ENCODE results near the gene GNG7.
"Not testable (repeated sequence)": the region's sequence is repeated elsewhere in the genome, so short reads cannot be mapped to it uniquely, and the experiment has no call there.

Gene GNG7

DNA sequence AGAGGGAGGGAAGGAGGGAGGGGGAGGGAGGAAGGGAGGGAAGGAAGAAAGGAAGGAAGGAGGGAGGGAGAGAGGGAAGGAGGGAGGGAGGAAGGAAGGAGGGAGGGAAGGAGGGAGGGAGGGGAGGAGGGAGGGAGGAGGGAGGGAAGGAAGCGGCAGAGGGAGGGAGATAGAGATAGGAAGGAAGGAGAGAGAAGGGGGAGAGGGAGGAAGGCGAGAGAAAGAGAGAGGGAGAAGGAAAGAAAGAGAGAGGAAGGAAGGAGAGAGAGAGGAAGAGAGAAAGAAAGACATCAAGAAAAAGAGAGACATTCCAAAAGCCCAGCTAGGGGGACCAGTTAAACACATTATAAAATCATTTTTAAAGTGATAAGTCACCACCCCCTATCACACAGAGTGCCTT is 62.5 kb downstream of the GNG7 start:
- DNase-seq: no peak

DNA sequence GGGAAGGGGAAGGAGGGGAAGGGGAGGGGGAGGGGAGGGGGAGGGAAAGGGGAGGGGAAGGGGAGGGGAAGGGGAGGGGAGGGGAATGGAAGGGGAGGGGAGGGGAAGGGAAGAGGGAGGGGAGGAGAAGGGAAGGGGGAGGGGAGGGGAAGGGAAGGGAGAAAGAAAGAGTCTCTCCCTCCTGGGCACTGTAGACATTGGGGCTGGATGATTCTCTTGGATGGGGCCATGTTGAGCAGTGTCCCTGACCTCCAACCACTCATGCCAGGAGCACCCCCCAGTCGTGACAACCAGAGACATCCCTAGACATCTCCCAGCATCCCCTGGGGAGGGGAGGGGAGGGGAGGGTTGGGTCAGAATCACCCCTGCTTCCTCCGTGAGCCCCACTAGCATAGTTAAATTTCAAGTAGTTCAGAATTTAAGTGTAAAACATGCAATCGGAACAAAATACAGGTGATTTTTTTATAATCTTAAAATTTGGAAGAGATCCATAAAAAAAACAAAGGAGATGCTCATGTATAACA is 64.0 kb downstream of the GNG7 start:
- no peak for DNase-seq

DNA sequence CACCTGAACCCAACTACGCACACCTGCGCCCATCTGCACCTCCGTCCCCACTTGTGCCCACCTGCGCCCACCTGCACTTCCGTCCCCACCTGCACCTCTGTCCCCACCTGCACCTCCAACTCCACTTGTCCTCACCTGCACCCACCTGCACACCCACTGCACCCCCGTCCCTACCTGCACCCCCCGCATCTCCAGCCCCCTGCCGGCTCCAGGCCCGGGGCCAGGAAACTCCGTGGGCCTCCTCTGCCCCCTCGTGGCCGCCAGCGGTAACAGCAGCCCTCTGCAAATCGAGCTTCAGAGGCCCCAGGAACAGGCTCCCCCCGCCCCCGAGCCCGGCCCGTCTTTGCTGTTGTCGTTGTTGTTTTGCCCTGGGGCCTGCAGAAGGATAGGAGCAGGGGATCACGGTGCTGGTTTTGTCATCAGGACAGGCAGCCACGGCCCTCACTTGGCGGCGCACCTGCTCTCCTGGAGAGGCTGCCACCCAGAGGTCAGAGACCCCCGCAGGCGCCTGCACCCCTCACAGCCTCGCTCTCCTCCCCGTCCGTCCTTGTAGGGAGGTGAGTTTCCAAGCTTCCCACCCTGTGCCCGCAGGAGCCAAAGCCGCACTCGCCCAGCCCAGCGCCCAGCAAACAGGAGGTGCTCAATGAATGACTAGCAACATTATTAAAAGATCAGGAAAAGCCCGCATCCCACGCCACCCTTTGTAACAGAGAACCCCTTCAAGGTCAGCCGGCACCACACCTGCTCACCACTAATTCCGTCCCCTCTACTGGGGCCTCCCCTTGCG is 65.4 kb downstream of the GNG7 start:
- DNase-seq: peak; percentile 92

DNA sequence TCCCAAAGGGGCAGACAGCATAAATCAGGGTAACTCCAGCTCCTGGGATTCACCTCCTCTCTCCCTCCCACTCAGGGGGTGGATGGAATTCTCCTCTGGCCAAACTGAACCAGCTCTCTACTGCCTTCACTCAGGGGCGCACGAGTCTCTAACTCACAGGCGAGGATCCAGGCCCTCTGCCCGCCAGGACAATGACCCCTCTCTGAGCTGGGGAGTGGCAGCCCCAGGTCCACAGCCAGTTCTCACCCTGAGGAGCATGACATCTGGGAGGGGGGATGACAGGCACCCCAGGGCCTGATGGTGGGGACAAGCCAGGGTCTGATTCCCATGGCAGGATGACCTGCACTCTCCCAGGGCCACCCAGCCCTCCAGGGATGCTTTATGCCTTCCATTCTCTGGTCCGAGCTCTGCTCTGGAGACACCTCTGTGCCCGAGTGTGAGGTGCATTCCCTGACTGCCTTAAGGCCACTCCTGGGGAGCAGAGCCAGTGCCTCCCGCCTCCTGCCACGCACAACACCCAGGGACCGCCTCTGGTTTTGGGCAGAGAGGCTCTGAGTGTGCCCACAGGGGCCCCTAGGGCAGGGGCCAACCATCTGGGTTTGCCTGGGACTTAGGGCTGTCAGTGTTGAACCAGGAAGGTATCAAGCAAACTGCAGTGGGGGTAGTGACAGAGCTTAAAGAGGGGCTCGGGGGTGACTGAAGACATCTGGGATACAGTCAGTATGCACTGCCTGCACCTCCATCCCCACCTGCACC is 66.2 kb downstream of the GNG7 start:
- no peak for DNase-seq

DNA sequence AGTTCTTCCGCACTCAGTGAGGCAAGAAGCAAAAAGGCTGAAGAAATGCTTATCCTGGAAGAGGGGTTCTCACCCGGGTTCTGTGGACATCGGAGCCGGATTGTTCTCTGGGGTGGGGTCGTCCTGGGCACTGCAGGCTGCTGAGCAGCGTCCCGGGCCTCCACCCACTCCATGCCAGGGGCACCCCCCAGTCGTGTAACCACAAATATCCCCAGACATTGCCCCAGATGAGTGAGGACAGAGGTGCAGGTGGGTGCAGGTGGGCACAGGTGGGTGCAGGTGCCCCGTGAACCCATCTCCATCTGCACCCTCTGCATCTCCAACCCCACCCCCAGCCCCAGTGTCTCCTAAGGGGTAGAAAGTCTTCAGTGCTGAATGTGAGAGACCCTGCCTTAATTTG is 67.5 kb downstream of the GNG7 start:
- DNase-seq: no peak

DNA sequence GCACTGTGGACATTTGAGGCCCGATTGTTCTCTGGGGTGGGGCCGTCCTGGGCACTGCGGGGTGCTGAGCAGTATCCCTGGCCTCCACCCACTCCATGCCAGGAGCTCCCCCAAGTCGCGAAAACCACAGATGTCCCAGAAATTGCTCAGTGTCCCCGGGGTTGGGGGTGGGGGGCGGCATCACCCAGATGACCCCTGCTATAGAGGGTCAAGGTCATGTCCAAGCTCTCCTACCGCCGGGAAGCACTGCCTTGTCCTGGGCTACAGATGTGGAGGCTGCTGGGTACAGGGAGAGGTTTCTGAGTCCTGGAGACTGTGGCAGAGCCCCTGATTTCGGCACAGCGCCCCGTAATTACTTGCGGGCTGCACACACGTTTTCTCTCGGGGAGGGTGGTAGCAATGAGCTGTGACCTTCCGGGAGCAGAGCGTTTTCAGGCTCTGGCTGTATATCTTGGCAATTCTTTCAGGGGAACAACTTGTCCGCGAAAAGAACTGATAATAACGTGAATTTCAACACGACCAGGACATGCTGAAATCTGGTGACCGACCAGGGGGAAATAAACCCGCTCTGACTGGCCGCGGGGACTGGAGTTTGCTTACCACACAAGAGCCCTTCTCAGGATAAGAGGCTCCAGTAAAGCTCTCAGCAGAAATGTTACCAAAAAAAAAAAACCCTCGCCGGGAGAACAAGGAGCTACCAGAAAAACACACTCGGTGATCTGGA is 68.1 kb downstream of the GNG7 start:
- no peak for DNase-seq

DNA sequence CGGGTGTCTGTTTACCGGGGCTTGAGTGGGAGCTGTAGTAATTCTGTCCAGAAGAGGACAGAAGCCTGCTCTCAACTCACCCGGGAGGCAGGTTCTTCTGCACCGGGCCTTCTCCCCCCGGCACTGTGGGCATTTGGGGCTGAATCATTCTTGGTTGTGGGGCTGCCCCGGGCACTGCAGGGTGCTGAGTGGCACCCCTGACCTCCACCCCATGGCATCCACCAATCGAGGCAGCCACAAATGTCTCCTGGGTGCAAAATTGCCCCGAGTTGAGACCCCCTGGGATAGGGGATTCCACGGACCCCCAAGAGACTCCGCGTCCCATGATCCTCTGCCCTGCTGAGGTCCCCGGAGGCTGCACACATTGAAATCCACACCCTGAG is 68.8 kb downstream of the GNG7 start:
- DNase-seq: no peak

DNA sequence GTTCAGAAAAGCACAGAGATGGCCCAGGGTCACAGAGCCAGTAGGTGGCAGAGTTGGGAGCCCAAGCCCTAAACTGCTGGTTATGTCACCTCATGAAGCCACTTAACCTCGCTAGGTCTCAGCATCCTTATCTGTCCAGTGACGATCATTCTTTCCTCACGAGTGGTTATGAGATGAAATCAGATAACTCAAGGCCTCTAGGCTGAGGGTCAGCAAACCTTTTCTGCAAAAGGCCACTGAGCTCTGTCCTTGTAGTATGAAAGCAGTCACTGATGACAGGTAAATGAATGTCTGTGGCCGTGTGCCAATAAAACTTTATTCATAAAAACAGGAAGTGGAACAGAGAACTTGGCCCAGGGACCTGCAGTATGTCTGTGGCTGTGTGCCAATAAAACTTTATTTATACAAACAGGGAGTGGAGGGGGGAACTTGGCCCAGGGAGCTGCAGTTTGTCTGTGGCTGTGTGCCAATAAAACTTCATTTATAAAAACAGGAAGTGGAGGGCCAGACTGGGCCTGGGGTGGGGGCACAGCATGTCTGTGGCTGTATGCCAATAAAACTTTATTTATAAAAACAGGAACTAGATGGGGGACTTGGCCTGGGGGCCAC is 71.2 kb downstream of the GNG7 start:
- no peak for DNase-seq

DNA sequence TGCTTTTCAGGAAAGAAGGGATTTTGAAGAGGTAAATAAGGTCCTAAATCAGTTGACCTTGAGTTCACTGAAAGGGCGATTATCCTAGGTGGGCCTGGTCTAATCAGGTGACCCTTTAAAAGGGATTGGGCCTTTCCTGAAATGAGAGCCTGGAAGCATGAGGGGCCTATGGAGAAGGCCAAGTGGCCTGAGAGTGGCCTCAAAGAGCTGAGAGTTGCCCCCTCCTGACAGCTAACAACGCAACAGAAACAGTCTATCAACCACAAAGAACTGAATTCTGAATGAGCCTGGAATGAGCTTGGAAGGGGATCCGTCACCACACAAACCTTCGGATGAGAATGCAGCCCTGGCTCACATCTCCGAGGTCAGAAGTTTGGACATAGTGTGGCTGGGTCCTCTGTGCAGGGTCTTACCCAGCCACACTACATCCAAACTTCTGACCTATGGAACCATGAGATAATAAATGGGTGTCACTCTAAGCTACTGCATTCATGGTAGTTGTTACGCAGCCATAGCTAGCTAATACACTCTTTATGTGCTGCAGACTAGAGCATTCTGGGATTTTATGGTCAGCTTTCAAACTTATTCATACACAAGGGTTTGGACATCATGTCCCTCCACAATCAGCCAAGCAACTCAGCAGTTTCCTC is 72.0 kb downstream of the GNG7 start:
- DNase-seq: no peak

DNA sequence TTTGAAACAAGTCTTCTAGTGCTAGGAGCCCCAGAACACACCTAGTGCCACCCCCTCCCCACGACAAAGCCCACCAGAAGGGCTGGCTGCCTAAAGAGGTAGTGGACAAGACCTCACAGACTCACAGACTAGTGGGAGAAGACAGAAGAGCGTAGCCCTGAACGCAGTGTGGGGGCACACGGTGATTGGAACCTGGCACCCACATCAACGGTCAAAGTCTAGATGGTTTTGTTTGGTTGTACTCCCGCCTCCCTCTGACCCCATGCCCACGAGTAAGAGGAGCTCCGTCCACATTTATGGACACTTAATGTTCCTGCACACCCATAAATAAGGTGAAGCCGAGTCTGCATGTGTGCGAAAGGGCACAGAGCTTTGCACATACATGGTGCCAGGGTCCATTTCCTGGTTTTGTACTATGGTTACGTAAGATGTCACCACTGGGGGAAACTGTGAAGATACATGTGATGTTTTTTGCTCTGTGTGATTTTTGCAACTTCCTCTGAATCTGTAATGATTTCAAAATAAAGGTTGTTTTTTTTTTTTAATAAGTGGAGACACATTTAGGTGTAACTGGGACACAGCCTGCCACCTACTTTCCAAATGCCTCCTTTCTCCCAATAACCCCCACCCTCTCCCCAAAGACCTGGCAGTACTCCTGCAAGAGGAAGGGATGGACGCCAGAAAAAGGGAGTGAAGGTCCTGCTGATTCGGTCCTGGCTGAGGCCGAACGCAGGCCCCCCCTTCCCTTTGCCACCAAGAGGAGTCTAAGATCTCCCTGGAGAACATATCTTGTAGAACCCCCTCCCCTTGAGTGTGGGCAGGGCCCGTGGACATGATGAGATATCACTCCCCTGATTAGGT is 72.8 kb downstream of the GNG7 start:
- no peak for DNase-seq

DNA sequence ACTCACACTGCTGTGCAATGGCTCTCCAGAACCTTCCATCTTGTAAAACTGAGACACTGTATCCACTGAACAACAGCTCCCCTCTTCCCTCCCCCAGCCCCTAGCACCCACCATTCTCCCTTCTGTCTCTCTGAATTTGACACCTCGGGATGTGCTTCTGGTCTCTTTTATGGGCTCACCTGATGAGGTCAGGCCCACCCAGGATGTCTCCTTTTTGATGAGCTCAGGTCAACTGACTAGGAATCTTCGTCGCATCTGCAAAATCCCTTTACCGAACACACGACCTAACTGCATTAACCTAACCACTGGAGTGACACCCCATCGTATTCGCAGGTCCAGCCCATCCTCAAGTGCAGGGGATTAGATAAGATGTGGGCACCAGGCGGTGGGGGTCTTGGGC is 73.9 kb downstream of the GNG7 start:
- no peak for DNase-seq

DNA sequence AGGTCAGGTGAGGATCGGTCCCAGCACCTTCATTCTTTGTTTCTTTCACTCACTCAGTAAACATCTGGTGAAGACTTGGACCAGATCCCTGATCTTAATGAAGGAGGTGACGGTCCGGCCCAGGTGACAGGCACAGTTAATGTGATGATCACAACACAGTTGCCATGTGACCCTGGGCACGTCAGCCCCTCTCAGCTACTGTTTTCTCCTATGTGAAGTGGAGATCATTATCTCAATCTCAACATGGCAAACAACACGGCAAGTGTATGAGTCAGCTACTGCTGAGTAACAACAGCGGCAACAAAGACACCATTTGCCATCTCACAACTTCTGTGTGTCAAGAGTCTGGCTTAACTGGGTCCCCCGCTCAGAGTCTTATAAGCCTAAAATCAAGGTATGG is 74.6 kb downstream of the GNG7 start:
- DNase-seq: no peak

DNA sequence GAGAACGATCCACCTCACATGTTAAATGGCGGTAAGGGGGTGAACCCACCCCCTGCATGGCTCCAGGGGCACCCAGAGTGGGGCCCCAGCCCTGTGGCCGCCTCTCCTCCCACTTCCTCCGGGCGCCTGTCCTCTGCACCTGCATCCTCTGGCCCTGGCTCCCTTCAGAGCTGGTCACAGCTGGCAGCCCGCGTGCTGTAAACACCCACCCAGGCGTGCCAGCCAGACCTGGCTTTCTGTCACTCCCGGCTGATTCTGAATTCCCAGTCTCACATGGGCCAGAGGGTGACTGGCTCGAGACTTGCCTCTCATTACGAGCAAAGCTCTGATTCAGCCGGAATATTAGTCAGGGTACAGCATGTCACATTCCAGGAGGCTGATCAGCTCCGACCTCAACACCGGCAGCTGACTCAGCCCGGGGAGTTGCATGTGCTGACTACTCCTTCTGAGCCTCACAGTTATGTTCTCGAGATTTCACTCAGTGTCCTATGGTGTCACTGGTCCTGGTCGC is 75.1 kb downstream of the GNG7 start:
- peak; percentile 95 for DNase-seq

DNA sequence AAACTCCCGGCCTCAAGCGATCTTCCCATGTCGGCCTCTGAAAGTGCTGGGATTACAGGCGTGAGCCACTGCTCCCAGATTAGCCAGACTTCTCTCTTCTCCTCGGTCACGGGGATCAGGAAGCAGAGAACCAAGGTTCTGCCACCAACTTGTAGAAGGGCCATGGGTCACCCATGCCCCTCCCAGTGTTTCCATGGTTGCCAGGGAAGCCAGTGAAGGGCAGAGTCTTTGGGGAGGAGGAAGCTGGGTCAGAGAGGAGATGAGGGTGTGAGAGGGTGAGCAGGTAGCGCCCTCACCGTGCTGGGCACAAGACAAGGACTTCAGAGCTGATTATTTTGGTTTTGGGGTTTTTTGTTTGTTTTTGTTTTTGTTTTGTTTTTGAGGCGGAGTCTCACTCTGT is 77.1 kb downstream of the GNG7 start:
- DNase-seq: no peak

DNA sequence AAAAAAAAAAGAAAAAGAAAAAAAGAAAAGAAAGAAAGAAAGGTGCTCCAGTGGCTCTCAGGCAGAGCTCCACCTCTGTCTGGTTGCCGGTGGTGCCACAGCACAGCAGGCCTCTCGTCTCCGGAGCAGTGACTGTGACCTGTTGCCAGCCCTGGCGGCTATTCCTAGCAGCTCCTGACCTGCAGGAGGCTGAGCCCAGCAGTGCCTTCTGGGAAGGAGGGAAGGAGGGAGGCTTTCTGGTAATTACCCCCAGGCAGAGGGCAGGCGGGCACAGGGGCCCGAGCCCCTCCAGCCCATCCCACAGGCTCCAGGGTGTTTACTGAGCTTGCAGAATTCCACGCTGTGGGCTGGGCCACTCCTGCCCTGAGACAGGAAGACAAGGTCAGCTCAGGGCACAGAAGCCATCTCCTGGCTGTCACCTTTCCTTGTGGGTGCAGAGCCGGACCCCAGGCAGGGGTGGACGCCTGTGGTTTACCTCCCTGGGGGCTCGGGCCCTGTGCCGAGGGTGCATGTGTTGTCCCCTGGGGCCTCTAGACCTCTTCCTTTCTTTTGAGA is 77.9 kb downstream of the GNG7 start:
- peak; percentile 93 for DNase-seq

DNA sequence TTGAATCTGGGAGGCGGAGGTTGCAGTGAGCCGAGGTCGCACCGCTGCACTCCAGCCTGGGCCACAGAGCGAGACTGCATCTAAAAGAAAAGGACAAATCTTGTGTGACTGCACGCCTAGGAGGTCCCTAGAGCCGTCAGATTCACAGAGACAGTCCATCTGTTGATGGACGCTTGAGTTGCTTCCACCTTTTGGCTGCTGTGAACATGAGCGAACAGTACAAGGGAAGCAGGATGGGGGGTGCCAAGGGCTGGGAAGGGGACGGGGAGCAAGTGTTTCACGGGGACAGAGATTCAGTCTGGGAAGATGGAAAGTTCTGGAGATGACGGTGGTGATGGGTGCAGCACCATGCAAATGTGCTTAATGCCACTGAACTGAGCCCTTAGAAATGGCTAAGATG is 78.7 kb downstream of the GNG7 start:
- no peak for DNase-seq

DNA sequence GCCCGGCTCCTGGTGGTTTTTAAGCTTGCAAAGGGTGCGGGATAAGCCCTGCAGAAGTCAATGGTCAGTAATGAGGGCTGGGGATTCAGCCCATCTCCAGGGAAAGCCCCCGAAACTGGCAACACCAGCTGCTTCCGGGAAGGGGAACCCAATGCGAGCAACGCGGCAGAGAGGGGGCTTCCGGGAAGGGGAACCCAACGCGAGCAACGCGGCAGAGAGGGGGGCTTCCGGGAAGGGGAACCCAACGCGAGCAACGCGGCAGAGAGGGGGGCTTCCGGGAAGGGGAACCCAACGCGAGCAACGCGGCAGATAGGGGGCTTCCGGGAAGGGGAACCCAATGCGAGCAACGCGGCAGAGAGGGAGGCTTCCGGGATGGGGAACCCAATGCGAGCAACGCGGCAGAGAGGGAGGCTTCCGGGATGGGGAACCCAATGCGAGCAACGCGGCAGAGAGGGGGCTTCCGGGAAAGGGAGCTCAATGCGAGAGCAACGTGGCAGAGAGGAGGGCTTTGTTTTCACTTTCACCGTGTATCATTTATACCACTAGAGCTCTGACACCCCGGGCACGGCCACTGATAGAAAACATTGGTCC is 80.0 kb downstream of the GNG7 start:
- DNase-seq: not testable (repeated sequence)

DNA sequence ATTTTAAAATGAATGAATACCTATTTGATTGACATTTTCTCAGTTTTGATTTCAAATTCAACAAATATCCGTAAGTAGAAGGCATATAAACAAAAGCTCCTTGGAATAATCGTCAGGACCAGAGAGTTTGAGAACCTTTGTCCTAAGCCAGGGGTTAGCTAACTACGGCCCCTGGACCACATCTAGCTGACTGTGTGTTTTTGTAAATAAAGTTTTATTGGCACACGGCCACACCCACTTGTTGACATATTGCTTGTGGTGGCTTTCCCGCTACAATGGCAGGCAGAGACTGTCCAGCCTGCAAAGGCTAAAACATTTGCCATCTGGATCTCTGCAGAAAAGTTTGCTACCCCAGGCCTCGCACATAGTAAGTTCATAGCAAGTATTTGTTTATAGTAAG is 83.4 kb downstream of the GNG7 start:
- DNase-seq: no peak

DNA sequence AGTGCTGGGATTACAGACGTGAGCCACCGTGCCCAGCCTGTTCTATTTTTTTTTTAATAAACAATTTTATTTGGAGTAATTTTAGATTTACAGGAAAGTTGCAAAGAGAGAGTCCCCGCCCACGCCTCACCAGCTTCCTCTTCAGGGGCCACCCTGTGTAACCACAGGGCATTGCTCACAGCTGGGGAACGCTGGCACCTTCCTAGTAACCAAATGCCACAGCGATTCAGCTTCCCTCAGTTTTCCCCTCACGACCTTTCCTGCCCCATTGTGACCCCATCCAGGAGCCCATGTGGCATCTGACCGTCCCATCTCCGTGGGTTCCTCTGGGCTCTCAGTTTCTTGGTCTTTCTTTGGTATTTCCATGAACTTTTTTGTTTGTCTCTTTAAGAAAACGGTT is 83.9 kb downstream of the GNG7 start:
- DNase-seq: no peak

DNA sequence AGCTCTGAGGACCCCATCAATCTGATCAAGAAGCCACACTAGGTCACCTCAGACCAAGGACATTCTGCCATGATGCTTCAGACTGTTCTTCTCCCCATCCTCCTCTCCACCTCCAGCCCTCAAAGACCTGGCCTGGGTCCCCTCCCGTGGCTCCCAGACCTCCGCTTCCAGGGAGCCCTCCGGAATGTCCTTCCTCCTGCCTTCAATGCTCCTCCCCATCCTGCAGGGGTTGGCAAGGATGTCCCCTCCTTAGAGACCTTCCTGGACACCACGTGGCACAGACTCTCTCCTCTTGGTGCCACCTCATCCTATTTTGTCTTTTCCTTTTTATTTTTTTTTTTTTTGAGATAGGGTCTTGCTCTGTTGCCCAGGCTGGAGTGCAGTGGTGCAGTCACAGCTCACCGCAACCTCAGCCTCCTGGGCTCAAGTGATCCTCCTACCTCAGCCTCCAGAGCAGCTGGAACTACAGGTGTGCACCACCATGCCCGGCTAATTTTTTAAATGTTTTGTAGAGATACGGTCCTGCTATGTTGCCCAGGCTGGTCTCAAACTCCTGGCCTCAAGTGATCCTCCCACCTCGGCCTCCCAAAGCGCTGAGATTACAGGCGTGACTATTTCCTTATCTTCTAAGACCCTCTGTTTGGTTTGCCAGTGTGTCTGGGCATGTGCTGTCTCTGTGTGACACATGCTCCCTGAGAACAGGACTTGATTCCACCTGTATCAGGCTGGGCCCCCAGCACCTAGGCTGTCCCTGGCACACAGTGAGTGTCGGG is 84.9 kb downstream of the GNG7 start:
- DNase-seq: no peak
